ENCODE results near the gene UPP1. TPM values are rescaled to one million over a fixed set of nuclear protein-coding genes. Genes with fewer than 3 reads are reported as not detected.
A peak's percentile ranks its signal among the peaks of the same experiment; 100 is the strongest.

Gene UPP1
- total and polyA plus RNA-seq, 2 of the 4 experiments (the other 2 are of a cell fraction), result 3.9 to 14.5 TPM

DNA sequence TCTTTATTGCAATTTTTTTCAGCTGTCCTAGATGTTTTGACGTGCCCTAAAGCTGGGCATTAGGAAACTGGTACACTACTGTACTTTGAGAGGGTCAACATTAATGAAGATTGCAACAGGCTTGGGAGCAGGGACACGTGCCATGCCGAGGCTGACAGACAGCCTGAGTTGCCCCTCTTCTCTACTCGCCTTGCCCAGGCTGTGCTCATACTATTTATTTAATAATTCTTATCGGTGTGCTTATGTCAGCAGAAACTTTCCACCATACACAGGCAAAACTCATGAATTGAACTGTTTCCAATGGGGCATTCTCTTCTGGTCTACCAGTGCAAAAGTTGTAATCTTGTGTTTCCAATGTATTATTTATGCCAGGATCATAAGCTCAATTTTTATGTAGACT is 29.4 kb upstream of the UPP1 start:
- Histone ChIP-seq H2BK20ac (ENCODE audit: low read depth, low read length) (no peak overlapping the region), H3K56ac (ENCODE audit: extremely low read depth, insufficient read depth, low read length) (no peak overlapping the region), H3K27me3 (ENCODE audit: control insufficient read depth, insufficient read depth, low read length) (no peaks in the 10 kb centered on the region), H3K36me3 (ENCODE audit: control insufficient read depth, insufficient read depth, low read length) (no peaks in the 10 kb centered on the region), H3K79me1 (ENCODE audit: low read depth in 1 of 2, low read length in 2 of 2) (no peaks in the 10 kb centered on the region), H4K8ac (ENCODE audit: low read depth in 2 of 2, low read length in 2 of 2) (no peak overlapping the region), H3K4me1 (ENCODE audit: control insufficient read depth, insufficient read depth, low read length) (no peaks in the 10 kb centered on the region), H3K18ac (ENCODE audit: low read depth, low read length) (no peak overlapping the region), H3K9me3 (ENCODE audit: control insufficient read depth, insufficient read depth, low read length) (no peaks in the 10 kb centered on the region), H2BK15ac (ENCODE audit: low read depth, low read length) (no peak overlapping the region), H2AK5ac (ENCODE audit: low read depth, low read length) (no peak overlapping the region), H2BK120ac (ENCODE audit: low read depth, low read length) (no peak overlapping the region), H3K4me2 (ENCODE audit: low read depth, low read length) (no peak overlapping the region), H4K91ac (ENCODE audit: insufficient read depth, low read depth, low read length) (no peak overlapping the region), H3K4ac (ENCODE audit: low read depth, low read length) (no peak overlapping the region), H3K27ac (ENCODE audit: insufficient read depth, low read length) (no peak overlapping the region), H3K9ac (ENCODE audit: low read depth, low read length) (no peak overlapping the region), H2BK5ac (ENCODE audit: low read depth, low read length, poor library complexity, severe bottlenecking) (no peak overlapping the region), H4K20me1 (ENCODE audit: insufficient read depth, low read length) (no peaks in the 10 kb centered on the region), H3K14ac (replicated peaks; ENCODE audit: low read depth, low read length) (no peak overlapping the region), H4K5ac (ENCODE audit: low read depth, low read length) (no peak overlapping the region), H2AK9ac (replicated peaks; ENCODE audit: low read depth, low read length, poor library complexity) (no peak overlapping the region), H3K23ac (ENCODE audit: low read depth, low read length) (no peak overlapping the region), H3K4me3 (ENCODE audit: insufficient read depth, low read depth, low read length) (no peak overlapping the region), H2AFZ (replicated peaks; ENCODE audit: low read length, poor library complexity) (no peak overlapping the region), H3K9me1 (ENCODE audit: insufficient read depth, low read length) (no peaks in the 10 kb centered on the region)
- intact Hi-C loops (cut with micrococcal nuclease) (no loop called here), in situ Hi-C loops (cut with MboI; ENCODE audit: low sequenced_read_pairs) (no loop called here), dilution Hi-C loops (cut with HindIII; ENCODE audit: low sequenced_read_pairs, unreplicated experiment) (no loop called here)
- TF ChIP-seq RFX5 (IDR thresholded peaks at IDR 0.05; ENCODE audit: low read depth, low read length), result no peak
- peak; percentile 64 for TF ChIP-seq MAFK (IDR thresholded peaks at IDR 0.05; ENCODE audit: low read depth, low read length)
- no peak for ATAC-seq (ENCODE audit: low read depth)
- POLR2A ChIA-PET (ENCODE audit: unreplicated experiment), result no interaction called here
- CTCF ChIA-PET, result interaction anchor here (0.6 to 1.3 kb wide), 2 partner anchors 8 to 12 kb away, joined by 3 to 4 read pairs; no protein-coding TSS in a partner anchor
- no CpG with 5 or more reads among the region's 5 CpGs for WGBS, 2 experiments (ENCODE audit: extremely low coverage in 2 of 2, insufficient read length in 1 of 2)
- no peak for DNase-seq
- no TSS peak for BruUV-seq (replicated peaks)

Data from IMR-90 (cell line).